T-helper 2 cell treated with Interferon-gamma antibody and Interleukin-4, amounts not matched to agents 100 ng/mL and 5 ng/mL, for 36 hours (primary cell): ENCODE measurements around the gene TRABD. TPM values are rescaled to one million over a fixed set of nuclear protein-coding genes. Genes with fewer than 3 reads are reported as not detected.
"Not testable (repeated sequence)": the region's sequence is repeated elsewhere in the genome, so short reads cannot be mapped to it uniquely, and the experiment has no call there.

Experiments used
- intact Hi-C: fragments of 100-400 bp; cut with micrococcal nuclease; formaldehyde crosslinking; loops from one replicate; pipeline ENCODE4 v1.15.1; 2023
- total RNA-seq: library from RNA; stranded (reverse); gene quantifications from 2 replicates; pipeline ENCODE4 v1.2.3, GENCODE V29; 2022

Gene TRABD, protein sequence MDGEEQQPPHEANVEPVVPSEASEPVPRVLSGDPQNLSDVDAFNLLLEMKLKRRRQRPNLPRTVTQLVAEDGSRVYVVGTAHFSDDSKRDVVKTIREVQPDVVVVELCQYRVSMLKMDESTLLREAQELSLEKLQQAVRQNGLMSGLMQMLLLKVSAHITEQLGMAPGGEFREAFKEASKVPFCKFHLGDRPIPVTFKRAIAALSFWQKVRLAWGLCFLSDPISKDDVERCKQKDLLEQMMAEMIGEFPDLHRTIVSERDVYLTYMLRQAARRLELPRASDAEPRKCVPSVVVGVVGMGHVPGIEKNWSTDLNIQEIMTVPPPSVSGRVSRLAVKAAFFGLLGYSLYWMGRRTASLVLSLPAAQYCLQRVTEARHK
- 134 and 140 TPM in 2 replicates for total RNA-seq

DNA sequence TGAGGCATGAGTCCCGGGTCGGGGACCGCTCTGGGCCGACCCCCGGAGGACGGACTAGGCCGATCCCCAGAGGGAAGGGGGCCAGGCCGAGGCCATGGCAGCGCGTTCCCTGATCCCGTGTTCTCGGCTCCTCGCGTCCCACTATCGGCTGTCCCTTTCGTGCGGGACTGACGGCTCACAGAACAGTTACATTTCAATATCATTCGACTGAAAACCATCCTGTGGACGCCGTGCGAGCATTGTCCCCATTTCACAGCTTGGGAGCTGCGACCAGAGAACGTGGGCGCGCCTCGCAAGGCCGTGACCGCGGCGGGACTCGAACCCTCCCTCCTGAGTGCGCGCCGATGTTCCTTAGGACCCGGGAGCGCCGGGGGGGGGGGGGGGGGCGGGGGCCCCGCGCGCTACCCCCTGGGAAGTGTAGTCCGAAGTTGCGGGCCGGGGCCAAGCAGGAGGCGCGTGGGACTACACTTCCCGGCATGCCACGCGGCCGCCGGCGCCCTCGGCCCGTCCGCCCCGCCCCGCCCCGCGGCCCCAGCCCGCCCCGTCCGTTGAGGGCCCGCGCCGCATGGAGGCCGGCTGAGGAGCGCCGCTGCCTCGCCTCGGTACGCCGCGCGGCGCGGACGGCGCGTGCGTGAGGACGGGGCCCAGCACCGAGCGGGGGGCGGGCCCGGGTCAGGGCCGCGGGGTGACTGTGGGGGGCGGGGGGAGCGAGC, at the start of gene TRABD:
Gene TRABD, plus strand, starts transcription at position 539 of the 713 bp plus-strand sequence. CDS start 7,148 bp downstream, outside the sequence.
- intact Hi-C loops, result loop anchor here (2.0 to 5.0 kb wide), 3 partner anchors 15 to 258 kb away; partner anchors contain the start of gene SELENOO

DNA sequence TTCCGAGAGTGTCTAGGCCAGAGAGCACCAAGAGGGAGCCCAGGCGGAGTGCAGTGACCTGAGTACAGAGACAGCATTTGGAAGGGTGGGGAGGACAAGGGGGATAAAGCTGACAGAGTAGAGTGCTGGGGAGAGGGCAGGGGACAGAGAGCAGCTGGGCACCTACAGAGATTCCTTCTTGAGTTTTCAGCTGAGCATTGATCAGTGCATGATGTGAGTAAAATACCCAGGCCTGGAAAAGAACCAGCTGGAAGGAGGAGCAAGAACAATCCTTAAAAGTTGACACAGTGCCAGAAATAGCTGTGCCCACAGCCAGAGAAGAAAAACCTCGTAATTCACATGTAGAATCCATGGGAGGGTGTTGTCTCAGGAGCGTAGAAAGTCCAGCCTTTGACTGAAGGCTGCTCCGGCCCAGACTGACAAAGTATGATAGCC, 49.1 kb upstream of the TRABD start:
- intact Hi-C loops, result no loop called here

DNA sequence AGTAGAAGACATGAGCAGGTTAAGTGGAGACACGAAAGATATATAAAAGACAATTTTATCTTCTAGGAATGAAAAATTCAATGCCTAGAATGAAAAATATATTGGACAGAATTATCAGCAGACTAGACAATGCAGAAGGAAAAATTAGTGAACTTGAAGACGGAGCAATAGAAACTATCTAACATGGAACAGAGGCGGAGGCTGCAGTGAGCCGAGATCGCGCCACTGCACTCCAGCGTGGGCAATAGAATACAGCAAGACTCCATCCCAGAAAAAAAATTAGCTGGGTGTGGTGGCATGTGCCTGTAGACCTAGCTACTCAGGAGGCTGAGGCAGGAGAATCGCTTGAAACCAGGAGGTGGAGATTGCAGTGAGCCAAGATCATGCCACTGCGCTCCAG, 48.4 kb upstream of the TRABD start:
- intact Hi-C loops, result not testable (repeated sequence)

DNA sequence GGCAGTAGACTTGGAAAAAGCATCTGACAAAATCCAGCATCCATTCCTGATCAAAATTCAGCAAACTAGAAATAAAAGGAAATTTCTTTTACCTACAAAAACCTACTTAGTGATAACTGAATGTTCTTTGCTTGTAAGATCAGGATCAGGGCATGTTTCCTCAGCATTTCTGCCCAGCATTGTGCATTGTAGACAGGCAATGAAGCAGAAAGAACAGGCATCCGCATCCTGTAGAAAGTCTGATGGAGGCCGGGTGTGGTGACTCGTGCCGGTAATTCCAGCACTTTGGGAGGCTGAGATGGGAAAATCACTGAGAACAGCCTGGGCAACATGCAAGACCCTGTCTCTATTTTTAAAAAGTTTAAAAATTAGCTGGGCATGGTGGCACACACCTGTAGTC, 47.7 kb upstream of the TRABD start:
- intact Hi-C loops, result no loop called here

- intact Hi-C loops, result no loop called here
Observed at GRCh38 chr22:50138988-50139387, 46.7 kb upstream of the TRABD start.

DNA sequence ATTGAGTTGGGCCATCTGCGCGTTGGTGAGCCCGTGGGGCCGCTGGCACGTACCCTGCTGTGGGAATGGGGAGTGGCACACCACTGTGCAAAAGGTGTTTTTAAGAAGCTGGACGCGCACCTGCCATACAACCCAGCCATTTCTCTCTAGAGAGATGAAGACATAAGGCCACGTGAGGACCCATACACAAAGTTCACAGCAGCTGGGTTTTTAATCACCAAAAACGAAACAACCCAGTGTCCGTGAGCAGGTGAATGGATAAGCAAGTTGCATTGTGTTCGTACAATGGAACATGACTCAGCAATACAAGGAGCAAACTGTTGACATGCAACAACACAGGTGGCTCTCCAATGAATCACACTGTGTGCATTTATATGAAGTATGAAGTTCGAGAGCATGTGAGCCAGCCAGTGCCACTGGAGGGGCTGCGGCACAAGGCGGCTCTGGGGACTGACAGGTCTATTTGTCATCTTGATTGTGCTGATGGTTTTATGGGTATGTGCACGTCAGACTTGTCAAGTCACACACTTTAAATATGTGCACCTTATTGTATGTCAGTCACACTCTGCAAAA, 45.8 kb upstream of the TRABD start:
- intact Hi-C loops, result no loop called here

GRCh38 chr22:50140615-50141014, 45.1 kb upstream of the TRABD start:
- intact Hi-C loops, result no loop called here

- intact Hi-C loops, result no loop called here
Observed at GRCh38 chr22:50141462-50141861, 44.3 kb upstream of the TRABD start.

- intact Hi-C loops, result no loop called here
Observed at GRCh38 chr22:50141891-50142363, 43.8 kb upstream of the TRABD start.

GRCh38 chr22:50143096-50143495, 42.6 kb upstream of the TRABD start:
- intact Hi-C loops, result no loop called here

- intact Hi-C loops, result no loop called here
Observed at GRCh38 chr22:50144005-50144614, 41.6 kb upstream of the TRABD start.

- intact Hi-C loops, result no loop called here
Observed at GRCh38 chr22:50145721-50146438, 39.8 kb upstream of the TRABD start.

DNA sequence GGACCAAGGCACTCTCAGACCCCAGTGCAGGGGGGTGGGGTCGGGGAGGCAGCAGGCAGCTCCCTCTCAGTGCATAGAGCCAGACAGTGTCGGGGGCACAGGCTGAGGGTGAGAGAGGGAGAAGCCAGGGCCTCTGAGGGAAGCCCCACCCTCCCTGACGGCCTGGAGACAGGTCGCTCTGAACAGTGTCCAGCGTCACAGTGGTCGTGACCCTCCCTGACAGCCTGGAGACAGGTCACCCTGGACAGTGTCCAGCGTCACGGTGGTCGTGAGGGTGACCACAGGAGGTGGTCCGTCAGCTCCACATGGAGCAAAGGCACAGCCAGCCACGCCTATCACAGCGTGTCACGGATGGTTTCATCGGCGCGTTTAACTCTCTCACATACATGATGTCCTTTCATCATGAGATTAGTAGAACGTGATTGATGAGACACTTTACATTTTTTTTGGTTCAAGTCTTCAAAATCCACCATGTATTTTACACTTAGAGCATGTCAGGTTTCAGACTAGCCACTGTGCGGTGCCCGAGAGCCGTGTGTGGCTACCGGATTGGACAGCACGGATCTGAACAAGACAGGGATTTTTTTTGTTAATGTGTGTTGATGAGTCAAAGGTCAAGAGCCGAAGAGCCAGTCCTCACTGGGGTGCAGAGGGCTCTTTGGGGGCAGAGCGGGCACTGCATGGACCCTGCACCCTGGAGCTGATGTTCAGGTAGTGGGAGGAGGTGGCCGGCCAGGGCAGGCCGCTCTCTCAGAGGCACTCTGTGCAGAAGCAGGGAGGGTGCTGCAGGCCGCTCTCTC, 39.1 kb upstream of the TRABD start:
- intact Hi-C loops, result no loop called here

- intact Hi-C loops, result not testable (repeated sequence)
Observed at GRCh38 chr22:50147258-50148165, 38.2 kb upstream of the TRABD start.

GRCh38 chr22:50148166-50148500, 37.6 kb upstream of the TRABD start:
- intact Hi-C loops, result no loop called here

DNA sequence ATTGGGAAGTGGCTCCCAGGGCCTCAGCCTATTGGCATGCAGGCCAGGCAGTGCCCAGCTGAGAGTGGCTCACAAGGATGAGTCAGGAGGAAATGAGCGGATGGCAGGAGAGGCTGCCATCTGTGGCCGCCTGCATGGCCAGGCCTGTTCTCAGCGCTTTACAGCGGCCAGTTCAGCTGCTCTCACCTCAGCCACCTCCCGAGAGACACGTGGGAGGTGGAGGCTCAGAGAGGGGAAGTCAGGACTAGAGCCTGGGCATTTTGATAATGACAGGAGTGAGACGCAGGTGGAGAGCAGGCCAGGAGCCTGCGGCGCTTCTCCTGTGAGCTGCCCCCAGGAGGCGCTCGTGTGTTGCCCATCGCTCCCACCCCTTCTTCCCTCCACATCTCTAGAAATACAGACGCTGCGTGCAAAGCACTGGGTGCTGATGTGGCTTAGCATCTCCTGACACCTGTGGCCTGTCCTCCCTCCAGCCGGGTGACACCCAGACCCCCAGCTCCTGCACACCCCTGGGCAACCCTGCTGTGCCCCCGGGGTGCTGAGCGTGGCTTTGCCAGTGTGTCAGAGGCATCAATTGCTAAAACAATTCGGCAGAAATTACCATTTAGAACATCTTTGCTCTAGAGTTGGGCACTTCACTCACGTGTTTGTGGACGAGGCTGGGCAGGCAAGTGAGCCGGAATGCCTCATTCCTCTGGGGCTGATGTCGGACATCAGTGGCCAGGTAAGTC, 36.6 kb upstream of the TRABD start:
- intact Hi-C loops, result loop anchor here (1.0 kb wide), 2 partner anchors 42 to 61 kb away; no protein-coding TSS in a partner anchor

DNA sequence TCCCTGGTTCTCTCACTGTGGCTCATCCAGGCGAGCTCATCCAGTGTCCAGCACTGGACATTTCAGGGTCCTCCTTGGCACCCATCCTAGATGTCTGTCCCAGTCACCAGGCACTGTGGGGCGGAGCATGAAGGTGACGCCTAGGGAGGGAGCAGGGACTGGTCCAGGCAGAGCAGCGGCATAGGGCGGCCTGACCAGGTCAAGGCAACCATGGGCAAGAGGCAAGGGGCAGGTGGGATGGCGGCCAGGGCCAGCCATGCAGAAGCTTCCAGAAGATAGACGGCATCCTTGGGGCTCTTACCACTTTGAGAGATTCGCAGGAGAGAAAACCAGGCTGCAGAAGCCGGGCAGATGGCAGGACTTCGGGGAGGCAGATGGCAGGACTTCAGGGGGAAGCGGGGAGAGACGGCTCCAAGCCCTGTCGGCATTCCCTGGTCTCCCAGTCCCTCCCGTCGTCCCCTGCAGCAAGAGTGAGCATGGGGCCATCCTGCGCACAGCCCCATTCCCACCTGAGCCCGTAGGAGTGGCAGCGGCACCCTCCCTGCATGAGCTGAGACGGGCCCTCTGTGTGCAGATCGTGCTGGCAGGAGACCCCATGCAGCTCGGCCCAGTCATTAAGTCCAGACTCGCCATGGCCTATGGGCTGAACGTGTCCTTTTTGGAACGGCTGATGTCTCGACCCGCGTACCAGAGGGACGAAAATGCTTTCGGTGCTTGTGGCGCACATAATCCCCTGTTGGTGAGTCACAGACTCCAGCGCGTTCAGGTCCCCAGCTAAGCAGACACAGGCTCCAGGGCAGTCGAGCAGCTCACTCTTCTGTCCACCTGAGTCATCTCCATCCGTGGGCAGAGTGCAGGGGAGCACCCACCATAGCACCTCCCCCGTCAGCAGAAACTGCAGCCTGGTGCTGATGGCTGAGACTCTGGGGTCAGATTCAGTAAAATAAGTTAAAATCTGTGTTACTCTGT, 35.3 kb upstream of the TRABD start:
- intact Hi-C loops, result no loop called here
